ENCODE measurements around the gene GMPPB.

GMPPB gene

DNA sequence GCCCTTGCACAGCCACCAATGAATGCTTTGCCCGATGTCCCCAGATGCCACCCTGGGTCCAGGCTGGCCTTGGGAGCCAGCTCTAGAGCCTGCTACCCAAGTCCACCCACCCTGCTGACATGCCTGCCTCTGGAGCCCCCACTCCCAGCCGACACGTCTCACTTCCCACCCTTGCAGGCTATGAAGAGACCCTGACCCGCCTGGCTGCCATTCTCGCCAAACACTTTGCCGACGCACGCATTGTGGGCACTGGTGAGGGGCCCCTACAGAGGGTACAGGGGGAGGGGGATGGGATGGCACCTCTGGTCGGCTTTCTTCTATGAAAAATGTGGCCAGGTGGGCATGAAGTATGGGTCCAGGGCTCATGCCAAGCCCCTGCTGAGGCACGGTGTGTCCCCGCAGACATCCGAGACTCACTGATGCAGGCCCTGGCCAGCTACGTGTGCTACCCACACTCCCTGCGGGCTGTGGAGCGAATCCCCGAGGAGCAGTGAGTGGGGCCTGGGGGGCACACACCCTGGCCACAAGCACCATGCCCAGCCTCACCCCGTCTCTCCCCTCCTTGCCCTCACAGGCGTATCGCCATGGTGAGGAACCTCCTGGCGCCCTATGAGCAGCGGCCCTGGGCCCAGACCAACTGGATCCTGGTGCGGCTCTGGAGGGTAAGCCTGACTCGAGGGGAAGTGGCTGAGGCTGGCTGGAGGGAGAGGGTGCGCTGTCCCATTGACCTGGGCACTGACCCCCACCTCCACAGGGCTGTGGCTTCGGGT is 10.2 kb downstream of the GMPPB start:
- TF ChIP-seq POLR2A (IDR thresholded peaks at IDR 0.05; ENCODE audit: low read depth, low read length): no peak
- no peak for DNase-seq (ENCODE audit: insufficient read length, low spot score)
- no peak for FAIRE-seq

DNA sequence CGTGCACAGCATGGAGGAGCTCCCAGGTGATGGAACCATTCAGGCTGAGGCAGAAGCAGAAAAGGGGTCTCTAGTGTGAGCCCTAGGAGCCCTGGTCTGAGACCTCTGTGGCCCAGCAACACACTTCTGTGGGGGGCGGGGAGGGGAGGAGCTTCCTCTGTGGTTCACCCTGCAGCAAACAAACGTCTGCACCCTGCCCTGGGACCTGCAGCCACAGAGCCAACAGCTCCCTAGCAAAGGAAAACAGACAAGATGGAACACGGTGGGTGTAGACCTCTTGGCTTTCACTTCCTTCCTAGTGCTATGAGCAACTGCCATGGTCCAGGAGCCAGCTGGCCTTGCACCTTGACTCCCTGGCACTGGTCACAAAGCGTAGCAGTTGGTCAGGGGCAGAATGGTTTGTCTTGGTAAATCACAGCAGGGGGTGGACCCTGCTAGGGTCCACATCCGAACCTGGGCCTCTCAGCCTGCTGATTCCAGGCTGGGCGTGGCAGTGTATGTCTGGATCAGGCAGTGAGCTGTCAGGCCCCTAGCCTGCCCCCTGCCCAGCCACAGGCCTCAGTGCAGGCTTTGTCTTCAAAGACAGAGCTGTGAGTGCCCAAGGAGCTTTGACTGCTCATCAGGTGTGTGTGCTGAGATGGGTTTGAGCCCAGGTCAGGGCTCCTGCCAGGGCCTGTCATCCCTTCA is 11.0 kb downstream of the GMPPB start:
- FAIRE-seq (no peak), DNase-seq (ENCODE audit: insufficient read length, low spot score) (no peak)
- no peak for TF ChIP-seq POLR2A (IDR thresholded peaks at IDR 0.05; ENCODE audit: low read depth, low read length)

DNA sequence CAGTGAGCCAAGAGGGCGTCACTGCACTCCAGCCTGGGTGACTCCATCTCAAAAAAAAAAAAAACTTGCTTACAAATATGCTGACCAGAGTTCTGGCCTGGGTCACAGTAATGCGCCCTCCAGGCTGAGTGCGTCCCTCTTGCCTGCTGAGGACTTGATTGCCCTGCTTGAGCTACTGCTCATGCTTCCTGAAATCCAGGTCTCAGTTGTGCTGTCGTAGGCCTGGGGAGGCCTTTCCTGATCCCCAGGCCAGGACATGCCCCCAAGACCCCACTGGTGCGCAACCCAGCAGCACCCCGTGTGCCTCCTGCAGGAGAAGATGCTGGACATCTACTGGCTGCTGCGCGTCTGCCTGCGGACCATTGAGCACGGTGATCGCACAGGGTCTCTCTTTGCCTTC is 11.6 kb downstream of the GMPPB start:
- DNase-seq (ENCODE audit: insufficient read length, low spot score): no peak
- no peak for TF ChIP-seq POLR2A (IDR thresholded peaks at IDR 0.05; ENCODE audit: low read depth, low read length)
- FAIRE-seq: no peak

DNA sequence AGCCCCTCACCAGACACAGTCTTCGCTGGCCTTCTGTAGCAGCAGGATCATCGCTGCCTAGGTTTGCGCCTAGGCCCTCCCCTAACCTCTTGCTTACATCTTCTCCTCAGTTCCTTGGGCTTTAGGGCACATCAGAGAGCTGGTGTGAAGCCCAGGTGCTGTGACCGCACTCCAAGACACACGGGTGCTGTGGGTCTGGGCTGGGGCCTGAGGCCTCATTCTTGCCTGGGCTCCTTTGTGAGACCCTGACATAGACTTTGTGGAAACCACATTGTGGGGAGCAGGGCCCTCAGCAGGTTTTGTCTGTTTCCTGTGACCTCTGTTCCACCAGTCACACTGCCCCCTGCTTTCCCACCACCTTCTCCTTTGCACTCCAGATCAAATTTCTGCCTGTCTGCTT is 12.3 kb downstream of the GMPPB start:
- DNase-seq (ENCODE audit: insufficient read length, low spot score) (no peak), FAIRE-seq (no peak)
- TF ChIP-seq POLR2A (IDR thresholded peaks at IDR 0.05; ENCODE audit: low read depth, low read length): no peak

DNA sequence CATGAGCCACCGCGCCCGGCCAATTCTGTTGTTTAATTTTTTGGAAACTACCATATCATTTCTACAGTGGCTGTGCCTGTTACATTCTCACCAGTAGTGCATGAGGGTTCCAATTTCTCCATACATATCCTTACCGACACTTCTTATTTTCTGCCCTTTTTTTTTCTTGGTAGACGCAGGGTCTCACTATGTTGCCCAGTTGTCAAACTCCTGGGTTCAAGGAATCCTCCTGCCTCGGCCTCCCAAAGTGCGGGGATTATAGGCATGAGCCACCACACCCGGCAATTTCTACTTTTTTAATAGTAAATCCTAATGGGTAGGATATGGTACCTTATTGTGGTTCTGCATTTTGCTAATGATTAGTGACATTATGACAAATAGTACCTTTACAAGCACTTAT is 13.9 kb downstream of the GMPPB start:
- no peak for FAIRE-seq
- no peak for TF ChIP-seq POLR2A (IDR thresholded peaks at IDR 0.05; ENCODE audit: low read depth, low read length)
- DNase-seq (ENCODE audit: insufficient read length, low spot score): no peak

DNA sequence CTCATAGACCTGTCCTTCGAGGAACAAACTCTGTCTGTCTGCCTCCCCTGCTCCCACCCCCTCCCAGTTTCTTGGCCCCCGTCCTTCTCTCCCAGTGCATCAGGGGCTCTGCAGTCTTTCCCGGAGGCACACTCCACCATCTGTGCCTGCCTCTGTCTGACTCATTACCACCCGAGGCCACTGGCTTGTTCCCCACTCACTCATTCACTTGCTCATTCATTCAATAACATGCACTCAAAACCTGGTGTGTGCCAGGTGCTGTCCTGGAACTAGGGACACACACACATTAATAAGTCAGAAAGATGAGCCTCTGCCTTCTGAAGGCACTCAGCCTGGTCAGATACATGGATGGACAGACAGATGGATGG is 16.7 kb downstream of the GMPPB start:
- TF ChIP-seq POLR2A (IDR thresholded peaks at IDR 0.05; ENCODE audit: low read depth, low read length): no peak
- DNase-seq (ENCODE audit: insufficient read length, low spot score) (peak; percentile 55), FAIRE-seq (peak; percentile 75)

DNA sequence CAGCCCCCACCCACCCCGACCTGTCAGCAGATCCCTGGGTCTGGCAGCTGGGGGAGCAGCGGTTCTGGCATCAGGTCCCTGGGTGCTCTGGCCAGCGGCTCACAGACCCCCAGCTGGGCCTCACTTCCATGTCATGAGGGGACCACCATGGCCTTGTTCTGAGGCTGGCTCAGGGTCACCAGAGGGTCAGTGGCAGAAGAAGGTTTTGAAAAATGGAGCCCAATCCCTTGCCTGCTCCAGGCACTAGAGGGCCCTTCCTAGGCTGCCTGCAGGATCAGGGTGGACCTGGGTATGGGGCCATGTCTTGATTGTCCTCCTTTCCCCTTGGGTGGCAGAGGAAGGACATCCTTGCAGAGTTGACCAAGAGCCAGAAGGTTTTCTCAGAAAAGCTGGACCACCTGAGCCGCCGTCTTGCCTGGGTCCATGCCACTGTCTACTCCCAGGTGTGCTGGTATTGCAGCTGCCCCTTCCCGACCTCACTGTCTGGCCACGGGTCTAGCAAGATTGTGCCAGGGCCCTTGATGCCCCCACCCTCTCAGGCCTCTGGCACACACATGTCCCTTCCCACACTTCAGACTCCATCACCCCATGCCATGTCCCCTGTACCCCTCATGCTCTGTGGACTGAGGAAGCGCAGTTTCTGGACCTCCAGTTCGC is 17.2 kb downstream of the GMPPB start:
- no peak for FAIRE-seq
- no peak for TF ChIP-seq POLR2A (IDR thresholded peaks at IDR 0.05; ENCODE audit: low read depth, low read length)

DNA sequence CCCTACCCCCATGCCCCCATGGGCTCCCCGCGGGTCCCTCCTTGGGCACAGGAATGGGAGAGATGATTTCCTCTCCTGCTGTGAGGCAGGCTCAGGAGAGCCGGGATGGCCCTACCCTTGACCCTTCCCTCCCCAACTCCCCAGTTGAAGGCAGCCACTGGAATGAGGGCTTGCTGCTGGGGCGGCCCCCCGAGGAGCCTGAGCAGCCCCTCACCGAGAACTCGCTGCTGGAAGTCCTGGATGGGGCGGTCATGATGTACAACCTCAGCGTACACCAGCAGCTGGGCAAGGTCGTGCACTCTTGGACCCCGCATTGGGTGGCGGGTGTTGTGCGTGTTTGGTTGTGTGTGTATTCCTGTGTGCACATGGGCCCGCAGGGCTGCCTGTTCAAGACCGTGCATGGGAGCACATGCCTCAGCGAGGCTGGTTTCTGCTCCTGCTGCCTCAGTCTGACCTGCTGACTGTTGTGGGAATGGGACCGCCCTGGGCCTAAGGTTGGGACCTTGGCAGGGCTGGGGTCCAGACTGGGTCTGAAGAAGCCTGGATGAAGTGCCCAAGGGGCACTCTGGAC is 18.3 kb downstream of the GMPPB start:
- no peak for FAIRE-seq

More for the DNA sequence above, 17.2 kb downstream of the GMPPB start:
- no peak for DNase-seq (ENCODE audit: insufficient read length, low spot score)

DNA sequence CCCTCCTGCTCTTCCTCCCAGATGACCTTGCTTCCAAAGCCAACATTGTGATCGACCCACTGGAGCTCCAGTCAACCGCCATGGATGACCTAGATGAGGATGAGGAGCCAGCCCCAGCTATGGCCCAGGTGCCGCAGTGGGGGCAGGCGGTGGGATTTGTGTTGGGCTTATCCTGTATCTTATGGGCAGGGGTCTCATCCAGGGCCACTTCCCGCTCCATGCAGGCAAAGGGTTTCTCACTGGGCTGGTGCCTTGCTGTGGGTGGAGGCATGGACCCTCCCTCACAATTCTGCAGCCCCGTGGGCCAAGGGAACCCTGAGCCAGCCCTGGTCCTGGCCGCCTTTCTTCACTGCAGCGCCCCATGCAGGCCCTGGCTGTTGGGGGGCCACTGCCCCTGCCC is 19.1 kb downstream of the GMPPB start:
- DNase-seq (ENCODE audit: insufficient read length, low spot score): no peak
- no peak for TF ChIP-seq POLR2A (IDR thresholded peaks at IDR 0.05; ENCODE audit: low read depth, low read length)
- no peak for FAIRE-seq

More for the DNA sequence above, 18.3 kb downstream of the GMPPB start:
- DNase-seq (ENCODE audit: insufficient read length, low spot score): no peak
- no peak for TF ChIP-seq POLR2A (IDR thresholded peaks at IDR 0.05; ENCODE audit: low read depth, low read length)

DNA sequence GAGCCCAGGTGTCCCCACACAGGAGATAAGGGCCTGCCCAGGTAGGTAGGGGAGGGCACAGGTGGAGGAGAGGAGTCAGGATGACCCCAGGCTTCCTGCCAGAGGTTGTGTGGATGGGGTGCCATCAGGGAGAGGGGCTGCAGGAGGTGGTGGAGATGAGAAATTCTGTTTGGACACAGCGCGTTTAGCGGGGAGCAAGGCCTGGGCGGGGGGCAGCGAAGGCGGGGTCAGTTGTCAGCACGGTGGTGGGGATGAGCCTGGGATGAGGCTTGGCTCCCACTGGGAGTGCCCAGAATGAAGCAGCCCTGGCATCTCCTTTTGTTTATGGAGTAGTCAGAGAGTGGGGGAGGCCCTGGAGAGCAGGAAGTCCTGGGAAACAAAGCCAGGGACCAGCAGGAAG is 19.8 kb downstream of the GMPPB start:
- DNase-seq (ENCODE audit: insufficient read length, low spot score): no peak
- no peak for TF ChIP-seq POLR2A (IDR thresholded peaks at IDR 0.05; ENCODE audit: low read depth, low read length)
- no peak for FAIRE-seq

DNA sequence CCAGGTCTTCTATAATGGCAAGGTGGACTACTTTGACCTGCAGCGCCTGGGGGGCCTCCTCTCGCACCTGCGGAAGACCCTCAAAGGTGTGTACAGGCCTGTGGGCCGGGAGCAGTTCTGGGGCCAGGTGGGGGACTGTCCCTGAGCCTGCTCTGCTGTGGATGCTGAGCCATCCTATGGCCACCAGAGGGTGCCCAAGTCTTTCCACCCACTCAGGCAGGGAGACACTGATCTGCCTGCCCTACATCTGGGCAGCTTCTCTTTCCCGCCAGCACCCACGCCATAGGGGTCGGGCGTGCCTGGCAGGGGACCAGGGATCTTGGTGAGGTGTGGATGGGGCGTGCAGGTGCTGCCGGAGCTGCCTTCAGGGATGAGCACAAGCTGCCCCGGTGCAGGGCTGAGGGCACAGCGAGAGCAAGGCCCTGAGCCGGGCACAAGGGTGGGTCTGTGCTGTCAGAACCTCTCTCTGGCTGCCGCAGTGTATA is 20.3 kb downstream of the GMPPB start:
- DNase-seq (ENCODE audit: insufficient read length, low spot score) (peak; percentile 85), FAIRE-seq (no peak)
- TF ChIP-seq POLR2A (IDR thresholded peaks at IDR 0.05; ENCODE audit: low read depth, low read length): no peak

DNA sequence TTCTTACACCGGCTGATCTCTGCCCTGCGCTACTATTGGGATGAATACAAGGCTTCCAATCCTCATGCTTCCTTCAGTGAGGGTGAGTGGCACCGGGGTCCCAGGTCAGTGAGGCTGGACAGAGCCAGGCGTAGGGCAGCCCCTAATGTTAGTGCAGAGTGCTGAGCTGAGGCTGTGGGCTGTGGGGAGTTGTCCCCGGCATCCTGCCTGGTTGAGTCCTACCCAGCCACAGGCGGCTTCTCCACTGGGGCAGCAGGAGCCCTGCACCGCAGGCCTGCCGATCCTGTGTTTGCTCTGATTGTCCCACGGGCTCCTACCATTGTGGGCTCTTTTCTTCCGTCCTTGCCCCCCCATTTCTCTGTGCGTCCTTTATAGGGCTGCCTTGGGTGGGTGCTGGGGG is 21.1 kb downstream of the GMPPB start:
- no peak for FAIRE-seq
- DNase-seq (ENCODE audit: insufficient read length, low spot score): no peak
- TF ChIP-seq POLR2A (IDR thresholded peaks at IDR 0.05; ENCODE audit: low read depth, low read length): no peak

DNA sequence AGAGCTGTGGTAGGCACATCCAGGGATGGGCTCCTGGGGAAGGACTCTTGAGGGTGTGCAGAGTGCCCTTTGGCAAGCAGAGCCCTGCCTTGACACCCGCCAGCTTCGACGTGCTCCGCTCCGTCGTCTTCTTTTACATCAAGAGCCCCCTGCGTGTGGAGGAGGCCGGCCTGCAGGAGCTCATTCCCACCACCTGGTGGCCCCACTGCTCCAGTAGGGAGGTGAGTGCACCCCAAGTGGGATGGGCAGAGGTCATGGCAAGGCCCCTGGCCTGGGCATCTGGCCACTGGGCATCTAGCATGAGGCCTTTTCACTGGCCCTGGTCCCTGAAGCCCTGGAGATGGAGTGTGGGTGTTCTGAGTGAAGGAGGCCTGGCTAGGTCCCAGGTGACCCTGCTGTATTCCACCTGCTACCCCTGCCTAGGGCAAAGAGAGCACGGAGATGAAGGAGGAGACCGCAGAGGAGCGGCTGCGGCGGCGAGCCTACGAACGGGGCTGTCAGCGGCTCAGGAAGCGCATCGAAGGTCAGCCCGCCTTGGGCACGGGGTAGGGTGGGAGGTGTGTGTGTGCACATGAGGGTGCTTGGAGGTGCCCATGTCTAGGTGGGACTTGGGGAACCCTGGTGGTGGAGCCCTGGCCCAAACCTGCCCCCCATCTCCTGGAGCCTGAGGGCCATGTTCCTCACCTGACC is 22.2 kb downstream of the GMPPB start:
- TF ChIP-seq POLR2A (IDR thresholded peaks at IDR 0.05; ENCODE audit: low read depth, low read length): no peak
- no peak for DNase-seq (ENCODE audit: insufficient read length, low spot score)
- FAIRE-seq: no peak
